Stimulated activated CD4-positive, alpha-beta T cell treated with anti-CD3 and anti-CD28 coated beads, Interleukin-12 subunit alpha, Interleukin-12 subunit beta, amount 100 ng/mL, for 48 hours (primary cell): ENCODE measurements around the gene RRAGC.

ENCODE experiments used
- DNase-seq, 3 donors: peaks; one replicate each; pipeline ENCODE4 v3.0.0-alpha.2; 2020; ENCODE audit warnings: low read depth in 2 of 3, low spot score in 1 of 3

Gene RRAGC, protein sequence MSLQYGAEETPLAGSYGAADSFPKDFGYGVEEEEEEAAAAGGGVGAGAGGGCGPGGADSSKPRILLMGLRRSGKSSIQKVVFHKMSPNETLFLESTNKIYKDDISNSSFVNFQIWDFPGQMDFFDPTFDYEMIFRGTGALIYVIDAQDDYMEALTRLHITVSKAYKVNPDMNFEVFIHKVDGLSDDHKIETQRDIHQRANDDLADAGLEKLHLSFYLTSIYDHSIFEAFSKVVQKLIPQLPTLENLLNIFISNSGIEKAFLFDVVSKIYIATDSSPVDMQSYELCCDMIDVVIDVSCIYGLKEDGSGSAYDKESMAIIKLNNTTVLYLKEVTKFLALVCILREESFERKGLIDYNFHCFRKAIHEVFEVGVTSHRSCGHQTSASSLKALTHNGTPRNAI

DNA sequence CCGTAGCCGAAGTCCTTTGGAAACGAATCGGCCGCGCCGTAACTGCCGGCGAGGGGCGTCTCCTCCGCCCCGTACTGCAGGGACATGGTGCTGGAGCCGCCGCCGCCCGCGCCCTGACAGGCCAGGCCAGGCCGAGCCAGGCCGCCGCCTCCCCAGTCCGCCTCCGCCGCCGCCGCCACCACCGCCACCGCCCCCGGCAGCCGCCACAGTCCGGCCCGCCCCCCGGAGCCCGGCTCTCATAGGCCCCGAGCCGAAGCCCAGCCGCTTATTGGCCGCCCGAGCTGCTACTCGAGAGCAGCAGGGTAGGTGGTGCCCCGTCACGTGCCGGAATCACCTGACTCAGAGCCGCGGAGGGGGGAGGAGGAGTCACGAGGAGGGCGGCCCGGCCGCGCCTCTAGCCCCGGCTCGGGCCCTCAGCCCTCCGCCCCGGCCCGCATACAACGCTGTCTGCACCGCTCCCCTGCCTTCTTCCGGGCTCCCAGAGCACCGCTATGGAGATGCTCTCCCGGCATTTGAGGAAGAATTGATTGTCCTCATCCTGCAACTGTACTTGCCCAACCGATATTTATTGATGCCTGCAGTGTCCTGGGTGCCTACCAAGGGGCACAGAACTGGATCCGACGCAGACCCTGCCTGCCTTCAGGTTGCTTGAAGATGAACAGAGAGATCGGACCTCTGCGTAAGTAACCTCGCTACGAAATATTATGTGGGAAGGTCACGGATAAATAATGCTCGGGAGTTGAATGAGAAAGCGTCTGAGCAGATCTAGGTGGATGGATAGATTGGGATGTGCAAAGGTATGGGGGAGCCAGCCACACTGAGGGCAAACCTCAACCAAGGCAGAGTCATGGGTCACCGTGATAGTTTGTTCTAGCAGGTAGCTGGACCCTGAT is at the start of gene RRAGC:
Gene RRAGC, minus strand, starts transcription at position 212 of the 893 bp plus-strand sequence. Its CDS starts 126 bp downstream, at position 86.
- peak; percentile 96 to 98 (median 97) for DNase-seq

DNA sequence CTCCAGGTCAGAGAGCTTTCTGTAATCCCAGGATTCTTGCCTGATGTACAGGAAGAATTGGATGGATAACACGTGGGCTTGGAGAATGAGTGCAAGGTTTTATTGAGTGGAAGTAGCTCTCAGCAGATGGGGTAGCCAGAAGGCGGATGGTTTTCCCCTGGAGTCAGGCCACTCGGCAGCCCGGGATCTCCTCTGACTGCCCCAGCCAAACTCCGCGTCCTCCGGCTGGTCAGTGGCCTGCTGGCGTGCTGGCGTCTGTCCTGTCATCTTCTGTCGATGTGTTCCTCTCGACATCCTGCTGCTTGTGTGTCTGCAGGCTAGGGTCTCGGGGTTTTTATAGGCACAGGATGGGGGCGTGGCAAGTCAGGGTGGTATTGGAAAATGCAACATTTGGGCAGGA is 49.2 kb upstream of the RRAGC start:
- DNase-seq: no peak

DNA sequence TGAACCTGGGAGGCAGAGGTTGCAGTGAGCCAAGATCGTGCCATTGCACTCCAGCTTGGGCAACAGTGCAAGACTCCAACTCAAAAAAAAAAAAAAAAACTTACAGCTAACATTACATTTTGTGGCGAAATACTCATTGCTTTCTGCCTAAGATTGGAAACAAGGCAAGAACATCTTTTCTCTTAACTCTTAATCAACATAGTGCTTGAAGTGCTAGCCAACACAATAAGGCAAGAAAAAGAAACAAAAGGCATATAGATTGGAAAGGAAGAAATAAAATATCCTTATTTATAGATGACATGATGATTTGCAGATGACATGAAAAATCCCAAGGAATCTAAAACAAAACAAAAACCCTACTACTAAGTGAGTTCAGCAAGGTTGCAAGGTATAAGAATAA is 46.4 kb upstream of the RRAGC start:
- no peak for DNase-seq

DNA sequence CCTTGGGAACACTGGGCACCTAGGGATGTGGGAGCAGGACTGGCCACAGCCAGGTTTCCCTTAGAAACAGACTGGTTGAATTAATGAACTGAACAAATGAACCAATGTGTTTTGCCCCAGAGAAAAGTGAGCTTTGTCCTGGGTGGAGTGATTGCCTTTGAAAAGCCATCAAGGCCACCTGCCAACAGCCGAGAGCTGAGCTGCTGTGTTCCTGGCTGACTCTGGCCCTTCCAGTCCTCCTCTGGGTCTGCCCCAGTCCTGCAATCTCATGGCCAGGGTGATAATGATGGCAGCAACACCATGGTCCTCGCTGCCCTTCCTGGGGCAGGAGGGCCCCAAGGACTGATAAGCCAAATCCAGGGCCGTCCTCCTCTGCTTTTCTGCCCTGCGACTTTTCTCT is 40.0 kb upstream of the RRAGC start:
- no peak for DNase-seq

DNA sequence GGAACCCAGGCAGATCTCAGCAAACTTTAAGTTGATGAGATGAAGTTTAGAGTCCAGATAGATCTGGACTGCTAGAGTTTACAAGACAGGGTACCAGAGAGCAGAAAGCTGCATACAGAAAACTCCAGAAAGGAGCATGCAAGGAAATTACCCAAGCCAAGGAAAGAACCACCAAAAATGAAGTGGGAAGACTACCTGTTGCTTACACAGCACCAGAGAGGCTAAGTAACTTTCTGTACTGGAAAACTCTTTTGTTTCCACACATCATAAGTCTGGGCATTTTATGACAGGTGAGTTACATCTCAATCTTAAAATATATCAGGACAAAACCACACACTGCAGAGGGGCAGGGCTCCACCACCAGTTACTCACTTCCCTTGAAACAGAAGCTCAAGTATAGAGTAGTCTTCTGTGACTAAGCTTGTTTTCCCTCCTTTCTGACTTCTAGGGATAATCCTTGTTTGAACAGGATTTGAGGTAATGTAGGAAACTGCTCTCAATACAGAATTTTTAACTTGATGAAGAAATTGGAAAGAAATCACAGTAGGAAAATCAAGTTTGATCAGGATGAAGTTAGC is 39.2 kb upstream of the RRAGC start:
- DNase-seq: no peak

DNA sequence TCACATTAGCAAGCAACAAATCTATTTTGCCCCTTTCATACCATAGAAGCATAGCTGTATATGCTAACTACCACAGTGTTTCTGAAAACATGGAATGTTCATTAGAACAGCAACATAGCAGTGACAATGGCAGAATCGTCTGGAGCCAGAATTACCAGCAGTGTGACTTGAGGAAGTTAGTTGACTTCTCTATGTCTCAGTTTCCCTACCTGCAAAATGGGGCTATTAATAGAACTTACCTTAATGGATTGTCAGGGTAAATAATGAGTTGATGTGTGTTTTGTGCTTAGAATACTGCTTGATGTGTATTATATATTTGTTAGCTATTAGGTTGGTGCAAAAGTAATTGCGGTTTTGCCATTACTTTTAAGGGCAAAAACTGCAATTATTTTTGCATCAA is 36.6 kb upstream of the RRAGC start:
- DNase-seq: no peak

DNA sequence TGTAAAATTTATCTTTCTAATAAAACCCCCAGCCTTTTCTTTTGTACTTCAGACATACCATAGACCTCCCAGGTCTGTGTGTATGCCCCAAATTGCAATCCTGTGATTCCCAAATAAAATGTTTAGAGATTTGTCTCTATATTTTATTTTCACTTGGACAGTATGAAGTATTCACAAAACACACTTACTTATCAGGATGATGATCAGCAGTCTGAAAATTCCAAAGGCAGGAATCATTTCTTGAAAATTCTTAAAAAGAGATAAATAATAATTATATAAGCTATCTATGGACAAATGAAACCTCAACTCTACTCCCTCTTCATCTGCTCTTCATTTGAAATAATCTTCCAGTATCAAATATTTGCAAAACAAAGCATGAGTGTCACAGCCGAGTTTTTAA is 33.4 kb upstream of the RRAGC start:
- no peak for DNase-seq

DNA sequence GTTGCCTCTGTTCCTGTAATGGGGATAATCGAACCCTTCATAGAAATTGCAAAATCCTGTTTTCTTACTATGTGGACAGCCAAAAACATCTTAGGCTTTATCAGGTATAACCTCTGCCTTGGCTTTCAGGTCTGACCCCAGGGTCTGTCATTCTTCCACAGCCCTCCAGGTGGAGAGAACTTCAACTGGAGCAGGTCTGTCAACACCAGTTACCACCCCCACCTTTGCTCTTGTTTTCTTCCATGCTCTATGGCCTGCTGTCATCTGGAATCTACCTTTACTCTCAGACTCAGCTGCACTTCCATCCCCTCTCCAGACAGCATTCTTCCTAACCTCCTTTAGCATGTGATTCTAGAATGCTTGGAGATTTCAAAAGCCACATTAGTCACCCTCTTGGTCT is 32.2 kb upstream of the RRAGC start:
- DNase-seq: no peak

DNA sequence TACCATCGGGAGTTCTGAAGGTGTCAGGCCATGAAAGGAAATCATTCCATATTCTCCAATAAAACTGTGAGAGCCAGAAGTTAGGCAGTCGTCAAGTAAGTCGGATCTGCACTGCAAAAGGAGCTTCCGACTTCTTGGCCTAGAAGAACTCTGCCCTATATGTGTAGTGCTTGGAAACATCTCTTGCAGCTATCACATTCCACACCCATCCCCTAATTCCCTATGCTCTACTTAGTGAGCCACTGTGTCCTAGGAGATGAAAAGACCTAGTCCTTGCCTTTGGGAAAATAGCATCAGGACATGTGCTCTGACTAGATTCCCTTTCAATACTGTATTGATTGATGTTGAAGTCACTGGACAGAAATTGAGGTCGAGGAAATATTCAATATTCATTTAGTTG is 30.0 kb upstream of the RRAGC start:
- no peak for DNase-seq

DNA sequence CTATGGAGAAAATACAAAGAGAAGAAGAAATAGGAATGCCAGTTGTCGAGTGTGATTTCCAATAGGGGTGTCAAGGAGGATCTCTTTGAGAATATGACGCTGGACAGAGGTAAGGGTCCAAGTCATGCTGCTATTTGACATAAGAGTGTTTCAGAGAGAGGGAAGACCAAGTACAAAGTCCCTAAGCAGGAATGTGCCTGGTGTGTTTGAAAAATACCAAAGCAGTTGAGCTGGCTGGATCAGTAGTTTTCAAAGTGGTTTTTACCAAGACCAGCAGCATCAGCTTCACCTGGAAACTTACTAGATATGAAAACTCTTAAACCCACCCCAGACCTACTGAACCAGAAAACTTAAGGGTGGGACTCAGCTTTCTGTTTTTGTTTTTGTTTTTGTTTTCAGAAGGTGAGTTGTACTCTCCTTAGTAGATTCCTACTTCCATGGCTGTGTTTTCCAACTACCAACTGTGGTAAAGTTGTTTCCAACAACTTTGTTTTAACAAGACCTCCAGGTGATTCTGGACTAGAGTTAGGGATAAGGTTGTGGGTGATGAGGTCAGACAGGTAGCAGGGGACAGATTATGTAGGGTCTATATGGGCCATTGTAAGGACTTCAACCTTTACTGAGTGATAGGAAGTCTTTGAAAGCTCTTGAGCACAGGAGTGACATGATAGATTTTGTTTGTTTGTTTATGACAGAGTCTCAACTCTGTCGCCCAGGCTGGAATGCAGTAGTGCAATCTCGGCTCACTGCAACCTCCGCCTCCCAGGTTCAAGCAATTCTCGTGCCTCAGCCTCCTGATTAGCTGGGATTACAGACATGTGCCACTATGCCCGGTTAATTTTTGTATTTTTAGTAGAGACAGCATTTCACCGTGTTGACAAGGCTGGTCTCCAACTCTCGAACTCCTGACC is 29.1 kb upstream of the RRAGC start:
- DNase-seq: no peak

DNA sequence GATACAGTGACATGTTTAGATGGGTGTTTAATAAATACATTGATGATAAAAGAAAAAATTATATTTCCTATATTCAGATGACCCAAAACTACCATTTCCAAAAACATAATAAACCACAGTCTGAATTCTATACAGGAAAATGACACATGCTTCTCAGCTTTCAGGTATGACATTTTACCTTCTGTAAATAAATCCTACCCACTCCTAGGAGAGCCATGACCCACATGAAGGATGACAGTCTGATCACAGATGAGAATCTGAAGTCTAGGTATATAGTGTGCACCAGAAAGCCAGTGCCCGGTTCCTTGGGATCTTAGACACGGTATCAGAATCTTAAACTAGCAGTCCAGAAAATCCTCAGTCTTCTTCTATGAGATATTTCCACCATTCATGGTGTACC is 25.5 kb upstream of the RRAGC start:
- DNase-seq: no peak

DNA sequence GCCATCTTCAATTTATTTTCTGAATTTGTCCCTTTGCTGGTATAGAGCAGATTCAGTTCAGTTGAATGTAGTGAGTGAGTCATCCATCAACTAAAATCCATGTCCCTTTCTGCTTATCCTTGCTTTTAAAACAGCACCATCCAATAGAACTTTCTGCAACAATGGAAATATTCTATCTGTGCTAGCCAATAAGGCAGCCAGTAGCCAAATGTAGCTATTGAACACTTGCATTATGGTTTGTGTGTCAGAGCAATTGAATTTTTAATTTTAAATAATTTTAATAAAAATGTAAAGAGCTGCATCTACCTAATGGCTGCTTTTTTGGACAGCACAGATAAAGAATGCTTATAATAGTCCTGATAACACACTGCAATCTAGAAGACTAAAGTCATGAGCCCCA is 21.9 kb upstream of the RRAGC start, which contains the start of gene GJA9:
Gene GJA9, minus strand, starts transcription at position 101 of the 400 bp plus-strand sequence. CDS start 5,489 bp downstream, outside the sequence.
- DNase-seq: no peak

DNA sequence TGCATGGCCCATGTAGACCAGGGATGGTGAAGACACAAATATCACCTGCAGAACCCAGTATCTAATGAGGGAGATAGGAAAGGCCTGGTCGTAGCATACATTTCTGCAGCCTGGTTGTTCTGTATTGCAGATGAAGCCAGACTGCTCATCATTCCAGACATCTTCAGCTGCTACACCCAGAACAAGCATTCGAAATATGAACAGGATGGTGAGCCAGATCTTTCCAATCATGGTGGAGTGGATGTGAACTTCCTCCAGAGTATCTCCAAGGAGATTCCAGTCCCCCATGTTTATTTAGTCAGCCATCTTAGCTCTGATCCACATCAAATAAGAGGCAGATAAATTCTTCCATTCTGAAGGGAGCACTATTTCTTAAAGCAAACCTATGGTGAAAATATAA is 16.2 kb upstream of the RRAGC start:
- DNase-seq: no peak

DNA sequence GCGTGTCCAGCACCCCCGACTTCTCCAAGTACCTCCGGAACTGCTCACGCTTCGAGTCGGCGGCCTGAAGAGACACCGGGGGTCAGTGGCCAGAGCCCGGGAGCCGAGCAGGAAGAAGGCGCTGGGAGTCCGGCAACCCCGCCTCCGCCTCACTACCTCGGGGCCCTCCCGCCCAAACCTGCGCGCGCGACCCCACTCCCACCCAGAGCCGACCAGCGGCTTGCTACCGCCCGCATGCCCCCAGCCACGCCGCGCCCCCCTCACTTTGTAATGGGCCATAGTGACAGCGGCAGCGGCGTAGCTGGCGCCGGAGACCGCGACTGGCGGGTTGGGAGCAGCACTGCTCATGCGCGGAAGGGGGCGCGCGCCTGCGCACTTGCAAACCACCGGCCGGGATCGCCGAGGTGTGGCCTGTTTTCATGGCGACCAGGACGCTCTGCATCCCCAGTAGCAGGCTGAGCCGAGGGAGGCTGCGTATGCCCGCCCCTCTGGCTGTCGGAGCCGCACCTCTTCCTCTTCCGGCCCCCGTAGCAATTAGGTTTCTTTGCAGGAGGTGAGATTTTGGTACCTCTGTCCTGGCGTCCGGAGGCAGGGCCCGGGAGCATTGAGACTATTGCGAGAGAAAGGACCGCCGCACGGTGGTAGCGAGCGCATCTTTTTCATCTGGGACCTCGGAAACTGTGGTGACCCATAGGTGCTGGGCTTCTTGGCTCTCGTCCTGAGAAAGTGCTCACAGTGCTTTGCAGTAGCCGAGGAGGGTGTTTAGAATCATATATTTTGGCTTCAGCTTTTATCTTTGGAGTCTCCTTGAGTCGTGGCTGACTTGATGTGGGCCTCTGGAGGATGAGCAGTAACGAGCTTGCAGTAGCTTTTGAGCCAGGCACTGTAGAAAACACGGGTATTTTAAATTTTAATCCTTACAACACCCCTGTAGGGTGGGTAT is 13.7 kb upstream of the RRAGC start, which contains the start of gene MYCBP:
Gene MYCBP, minus strand, starts transcription at position 322 of the 943 bp plus-strand sequence. Its CDS starts 43 bp downstream, at position 279.
- DNase-seq: peak; percentile 91 to 95 (median 94)

DNA sequence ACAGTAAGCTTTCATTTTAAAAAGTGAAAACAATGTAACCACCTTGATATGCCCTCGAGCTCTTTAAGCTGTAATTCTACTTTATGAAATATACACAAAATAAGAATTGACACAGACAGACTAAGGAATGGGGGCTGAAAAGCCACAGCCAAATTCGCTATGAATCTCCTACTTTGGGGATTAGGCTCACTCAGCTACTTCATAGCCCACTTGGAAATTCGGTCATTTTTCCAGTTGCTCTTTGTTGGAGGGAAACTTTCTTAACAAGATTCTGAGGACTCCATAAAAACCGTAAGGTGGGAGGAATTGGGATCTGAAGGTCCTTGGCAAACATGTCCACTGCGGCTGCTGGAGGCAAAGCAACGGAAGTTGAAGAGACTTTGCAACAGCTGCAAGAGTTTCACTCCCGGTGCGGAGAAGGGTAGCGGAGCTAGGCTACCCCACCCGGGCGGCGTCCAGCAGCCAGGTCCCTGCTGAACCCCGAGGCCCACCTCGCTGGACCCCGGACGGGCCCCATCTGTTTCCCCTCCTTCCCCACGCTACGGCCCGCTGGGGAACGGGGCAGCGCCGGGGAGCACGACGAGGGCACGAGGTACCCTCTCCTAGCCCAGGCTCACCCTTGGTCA is 12.9 kb upstream of the RRAGC start:
- DNase-seq: peak in 2 of 3 donors; percentile 19 to 26

DNA sequence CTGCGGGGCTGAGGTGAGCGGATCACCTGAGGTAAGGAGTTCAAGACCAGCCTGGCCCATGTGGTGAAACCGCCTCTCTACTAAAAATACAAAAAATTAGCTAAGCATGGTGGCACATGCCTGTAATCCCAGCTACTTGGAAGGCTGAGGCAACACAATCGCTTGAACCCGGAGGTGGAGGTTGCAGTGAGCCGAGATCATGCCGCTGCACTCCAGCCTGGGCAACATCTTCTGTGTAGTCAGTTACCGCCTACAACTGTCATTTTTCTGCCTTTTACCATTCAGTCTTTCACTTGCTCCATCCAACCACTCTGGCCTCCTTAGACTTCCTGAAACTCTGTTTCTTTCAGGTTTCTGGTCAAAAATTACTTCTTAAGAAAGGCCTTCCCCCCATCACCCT is 11.4 kb upstream of the RRAGC start:
- DNase-seq: no peak

DNA sequence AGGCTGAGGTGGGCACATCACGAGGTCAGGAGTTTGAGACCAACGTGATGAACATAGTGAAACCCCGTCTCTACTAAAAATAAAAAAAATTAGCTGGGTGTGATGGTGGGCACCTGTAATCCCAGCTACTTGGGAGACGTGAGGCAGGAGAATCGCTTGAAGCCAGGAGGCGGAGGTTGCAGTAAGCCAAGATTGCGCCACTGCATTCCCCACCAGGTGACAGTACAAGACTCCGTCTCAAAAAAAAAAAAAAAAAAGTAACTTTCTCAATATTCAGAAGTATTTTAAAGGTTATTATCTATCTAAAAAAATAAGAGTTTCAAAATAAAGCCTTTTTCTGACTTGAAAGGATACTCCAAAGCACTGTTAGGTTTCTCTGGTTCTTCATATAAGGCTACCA is 7.6 kb upstream of the RRAGC start:
- no peak for DNase-seq

DNA sequence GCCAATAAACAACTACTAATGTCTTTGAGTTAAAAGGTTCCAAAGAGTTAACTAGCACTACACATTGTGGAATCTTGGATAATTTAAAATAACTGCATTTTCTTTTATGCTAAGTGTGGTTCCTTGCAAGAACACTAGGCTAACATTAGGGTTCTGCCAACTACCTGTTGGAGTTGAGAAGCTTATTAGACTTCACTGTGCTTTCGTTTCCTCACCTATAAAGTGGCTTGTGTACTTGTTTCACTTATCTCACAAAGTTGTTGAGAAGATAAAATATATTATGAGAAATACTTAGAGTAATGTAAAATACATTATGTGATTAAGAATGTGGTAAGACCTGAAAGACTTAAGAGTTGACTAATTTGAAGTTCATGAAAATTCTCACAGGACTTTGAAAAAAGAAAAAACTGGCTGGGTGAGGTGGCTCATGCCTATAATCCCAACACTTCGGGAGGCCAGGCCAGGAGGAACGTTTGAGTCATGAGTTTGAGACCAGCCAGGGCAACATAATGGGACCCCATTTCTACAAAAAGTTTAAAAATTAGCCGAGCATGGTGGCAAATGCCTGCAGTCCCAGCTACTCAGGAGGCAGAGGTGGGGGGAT is 5.6 kb upstream of the RRAGC start:
- no peak for DNase-seq

DNA sequence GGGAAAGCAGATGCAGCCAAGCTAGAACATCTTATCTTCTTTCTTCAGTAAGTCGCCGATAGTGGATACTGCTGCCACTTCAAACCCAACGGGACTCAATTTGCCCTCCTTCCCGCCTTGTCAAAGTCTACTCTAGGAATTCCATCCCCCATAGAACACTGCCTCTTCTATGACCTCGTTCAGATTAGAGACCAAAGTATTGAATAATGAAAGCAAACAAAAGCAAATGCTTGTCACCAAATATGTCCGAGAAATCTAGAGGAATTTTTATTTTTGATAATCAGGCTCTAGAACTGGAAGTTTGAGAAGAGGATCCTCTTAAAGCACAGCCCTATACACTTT is 853 bp upstream of the RRAGC start:
- no peak for DNase-seq
